ENCODE measurements around the gene C20orf96. TPM values are rescaled to one million over a fixed set of nuclear protein-coding genes. Genes with fewer than 3 reads are reported as not detected.
A peak's percentile ranks its signal among the peaks of the same experiment; 100 is the strongest.

Gene C20orf96
- total RNA-seq, 2 experiments from 2014 or later: 6.8 to 8.5 TPM

- H3K4me1 Mint-ChIP-seq (ENCODE audit: low read depth): peaks cover 51% of the 10 kb centered on the region
- POLR2A ChIA-PET: interaction anchor here (1.0 to 3.4 kb wide), 3 partner anchors 11 to 81 kb away, joined by 3 to 49 read pairs (median 3); partner anchors contain the start of gene ZCCHC3
Observed at GRCh38 chr20:325889-326644, 35.5 kb upstream of the C20orf96 start.

GRCh38 chr20:325045-325888 is 34.7 kb upstream of the C20orf96 start, which contains the start of gene SOX12:
Gene SOX12, plus strand, starts transcription at chr20:325552. Its CDS starts 373 bp downstream, at chr20:325925.
- peak within 1 kb of the TSS; percentile 87 for H3K4me3 Mint-ChIP-seq
- no peaks in the 10 kb centered on the region for H3K9me3 Mint-ChIP-seq (ENCODE audit: insufficient read depth)
- H3K27ac Mint-ChIP-seq: peak within 1 kb of the TSS; percentile 90
- H3K4me1 Mint-ChIP-seq (ENCODE audit: low read depth): peaks cover 48% of the 10 kb centered on the region
- POLR2A ChIA-PET: interaction anchor here (1.0 to 3.4 kb wide), 4 partner anchors 12 to 82 kb away, joined by 3 to 49 read pairs (median 4); partner anchors contain the start of gene ZCCHC3
- no peaks in the 10 kb centered on the region for H3K27me3 Mint-ChIP-seq (ENCODE audit: low read depth)
- CTCF ChIA-PET: interaction anchor here (0.6 to 4.9 kb wide), 10 partner anchors 13 to 147 kb away, joined by 3 to 32 read pairs (median 4); no protein-coding TSS in a partner anchor
- DNase-seq: peak; percentile 97
- peaks cover 2% of the 10 kb centered on the region for H3K36me3 Mint-ChIP-seq (ENCODE audit: low read depth)
- peak; percentile 79 for ATAC-seq

More at GRCh38 chr20:325889-326644, 35.5 kb upstream of the C20orf96 start:
- ATAC-seq: peak; percentile 0
- Mint-ChIP-seq H3K36me3 (ENCODE audit: low read depth) (peaks cover 2% of the 10 kb centered on the region), H3K4me3 (peak overlapping the region; percentile 74), H3K27me3 (ENCODE audit: low read depth) (no peaks in the 10 kb centered on the region), H3K27ac (peak overlapping the region; percentile 74), H3K9me3 (ENCODE audit: insufficient read depth) (no peaks in the 10 kb centered on the region)
- CTCF ChIA-PET: interaction anchor here (1.0 to 2.2 kb wide), 2 partner anchors 32 to 60 kb away, joined by 4 to 6 read pairs; no protein-coding TSS in a partner anchor
- peak; percentile 57 for DNase-seq

GRCh38 chr20:324177-325044 is 33.9 kb upstream of the C20orf96 start:
- CTCF ChIA-PET: interaction anchor here (0.8 to 4.9 kb wide), 11 partner anchors 13 to 148 kb away, joined by 3 to 32 read pairs (median 4); no protein-coding TSS in a partner anchor
- POLR2A ChIA-PET: interaction anchor here (0.8 to 3.4 kb wide), 5 partner anchors 14 to 36 kb away, joined by 3 to 49 read pairs (median 3); partner anchors contain the start of gene ZCCHC3
- ATAC-seq (peak; percentile 66), DNase-seq (peak; percentile 91)
- H3K4me3 Mint-ChIP-seq: peak overlapping the region; percentile 87
- H3K4me1 Mint-ChIP-seq (ENCODE audit: low read depth): peaks cover 40% of the 10 kb centered on the region
- peak overlapping the region; percentile 90 for H3K27ac Mint-ChIP-seq
- no peaks in the 10 kb centered on the region for H3K9me3 Mint-ChIP-seq (ENCODE audit: insufficient read depth)
- peaks cover 2% of the 10 kb centered on the region for H3K36me3 Mint-ChIP-seq (ENCODE audit: low read depth)
- no peaks in the 10 kb centered on the region for H3K27me3 Mint-ChIP-seq (ENCODE audit: low read depth)

- H3K27me3 Mint-ChIP-seq (ENCODE audit: low read depth): no peaks in the 10 kb centered on the region
- ChIA-PET POLR2A (no interaction called here), CTCF (no interaction called here)
- DNase-seq: no peak
- H3K4me1 Mint-ChIP-seq (ENCODE audit: low read depth): no peaks in the 10 kb centered on the region
- H3K4me3 Mint-ChIP-seq: no peak overlapping the region
- no peak for ATAC-seq
- no peaks in the 10 kb centered on the region for H3K9me3 Mint-ChIP-seq (ENCODE audit: insufficient read depth)
- H3K27ac Mint-ChIP-seq: no peak overlapping the region
- H3K36me3 Mint-ChIP-seq (ENCODE audit: low read depth): no peaks in the 10 kb centered on the region
Observed at GRCh38 chr20:316316-317068, 25.9 kb upstream of the C20orf96 start.

GRCh38 chr20:313948-314347 is 23.4 kb upstream of the C20orf96 start:
- POLR2A ChIA-PET: no interaction called here
- H3K4me1 Mint-ChIP-seq (ENCODE audit: low read depth): peaks cover 13% of the 10 kb centered on the region
- DNase-seq (no peak), ATAC-seq (no peak)
- no peaks in the 10 kb centered on the region for H3K36me3 Mint-ChIP-seq (ENCODE audit: low read depth)
- H3K9me3 Mint-ChIP-seq (ENCODE audit: insufficient read depth): no peaks in the 10 kb centered on the region
- CTCF ChIA-PET: interaction anchor here (1.5 kb wide), 1 partner anchor 16 kb away, joined by 5 read pairs; no protein-coding TSS in a partner anchor
- H3K4me3 Mint-ChIP-seq: no peak overlapping the region
- no peaks in the 10 kb centered on the region for H3K27me3 Mint-ChIP-seq (ENCODE audit: low read depth)
- no peak overlapping the region for H3K27ac Mint-ChIP-seq

GRCh38 chr20:313402-313801 is 22.9 kb upstream of the C20orf96 start:
- Mint-ChIP-seq H3K4me3 (no peak overlapping the region), H3K36me3 (ENCODE audit: low read depth) (no peaks in the 10 kb centered on the region), H3K9me3 (ENCODE audit: insufficient read depth) (no peaks in the 10 kb centered on the region), H3K27ac (no peak overlapping the region), H3K4me1 (ENCODE audit: low read depth) (peaks cover 13% of the 10 kb centered on the region), H3K27me3 (ENCODE audit: low read depth) (no peaks in the 10 kb centered on the region)
- DNase-seq (no peak), ATAC-seq (no peak)
- ChIA-PET POLR2A (no interaction called here), CTCF (interaction anchor here (1.0 kb wide), 1 partner anchor 17 kb away, joined by 4 read pairs; no protein-coding TSS in a partner anchor)

GRCh38 chr20:312866-313265 is 22.3 kb upstream of the C20orf96 start:
- ChIA-PET POLR2A (no interaction called here), CTCF (interaction anchor here (1.0 kb wide), 1 partner anchor 18 kb away, joined by 4 read pairs; no protein-coding TSS in a partner anchor)
- Mint-ChIP-seq H3K4me3 (no peak overlapping the region), H3K27ac (no peak overlapping the region), H3K4me1 (ENCODE audit: low read depth) (peaks cover 13% of the 10 kb centered on the region), H3K9me3 (ENCODE audit: insufficient read depth) (no peaks in the 10 kb centered on the region), H3K27me3 (ENCODE audit: low read depth) (no peaks in the 10 kb centered on the region), H3K36me3 (ENCODE audit: low read depth) (no peaks in the 10 kb centered on the region)
- DNase-seq: no peak
- ATAC-seq: no peak

- no peak overlapping the region for H3K27ac Mint-ChIP-seq
- ChIA-PET CTCF (interaction anchor here (1.0 to 1.1 kb wide), 2 partner anchors 11 to 13 kb away, joined by 3 read pairs; no protein-coding TSS in a partner anchor), POLR2A (interaction anchor here (0.6 kb wide), 1 partner anchor 43 kb away, joined by 3 read pairs; no protein-coding TSS in a partner anchor)
- no peaks in the 10 kb centered on the region for H3K9me3 Mint-ChIP-seq (ENCODE audit: insufficient read depth)
- DNase-seq (no peak), ATAC-seq (no peak)
- H3K27me3 Mint-ChIP-seq (ENCODE audit: low read depth): no peaks in the 10 kb centered on the region
- H3K4me3 Mint-ChIP-seq: no peak overlapping the region
- peaks cover 13% of the 10 kb centered on the region for H3K4me1 Mint-ChIP-seq (ENCODE audit: low read depth)
- no peaks in the 10 kb centered on the region for H3K36me3 Mint-ChIP-seq (ENCODE audit: low read depth)
Observed at GRCh38 chr20:312067-312466, 21.5 kb upstream of the C20orf96 start.

- ChIA-PET CTCF (interaction anchor here (1.0 to 1.1 kb wide), 2 partner anchors 12 to 13 kb away, joined by 3 read pairs; no protein-coding TSS in a partner anchor), POLR2A (no interaction called here)
- no peak for ATAC-seq
- H3K9me3 Mint-ChIP-seq (ENCODE audit: insufficient read depth): no peaks in the 10 kb centered on the region
- DNase-seq: no peak
- H3K36me3 Mint-ChIP-seq (ENCODE audit: low read depth): no peaks in the 10 kb centered on the region
- no peaks in the 10 kb centered on the region for H3K27me3 Mint-ChIP-seq (ENCODE audit: low read depth)
- H3K4me3 Mint-ChIP-seq: no peak overlapping the region
- H3K4me1 Mint-ChIP-seq (ENCODE audit: low read depth): peaks cover 13% of the 10 kb centered on the region
- H3K27ac Mint-ChIP-seq: no peak overlapping the region
Observed at GRCh38 chr20:311609-312008, 21.1 kb upstream of the C20orf96 start.

GRCh38 chr20:310645-311044 is 20.1 kb upstream of the C20orf96 start:
- peak overlapping the region; percentile 66 for H3K4me3 Mint-ChIP-seq
- peaks cover 13% of the 10 kb centered on the region for H3K4me1 Mint-ChIP-seq (ENCODE audit: low read depth)
- POLR2A ChIA-PET: interaction anchor here (0.7 to 1.0 kb wide), 2 partner anchors 13 to 14 kb away, joined by 3 to 4 read pairs; partner anchors contain the start of gene SOX12
- no peaks in the 10 kb centered on the region for H3K27me3 Mint-ChIP-seq (ENCODE audit: low read depth)
- CTCF ChIA-PET: interaction anchor here (1.0 to 1.2 kb wide), 2 partner anchors 10 to 13 kb away, joined by 3 to 4 read pairs; no protein-coding TSS in a partner anchor
- ATAC-seq (no peak), DNase-seq (no peak)
- no peaks in the 10 kb centered on the region for H3K9me3 Mint-ChIP-seq (ENCODE audit: insufficient read depth)
- H3K36me3 Mint-ChIP-seq (ENCODE audit: low read depth): no peaks in the 10 kb centered on the region
- peak overlapping the region; percentile 67 for H3K27ac Mint-ChIP-seq

All from activated CD8-positive, alpha-beta T cell treated with anti-CD3 and anti-CD28 coated beads, Interleukin-2, amount 10 ng/mL, durations not matched to agents 7 days and 5 days (primary cell).